Measurements from ENCODE around the gene PHC2. TPM values are rescaled to one million over a fixed set of nuclear protein-coding genes. Genes with fewer than 3 reads are reported as not detected.

Gene PHC2
- total RNA-seq, 1 donor from 2014 or later: 105 TPM

- Histone ChIP-seq H3K9me3 (no peaks in the 10 kb centered on the region), H3K27ac (no peak overlapping the region), H3K4me3 (no peak overlapping the region), H3K27me3 (ENCODE audit: low read depth) (no peaks in the 10 kb centered on the region), H3K36me3 (no peaks in the 10 kb centered on the region), H3K4me1 (no peaks in the 10 kb centered on the region)
- ATAC-seq (no peak), DNase-seq (no peak)
- TF ChIP-seq CTCF (IDR thresholded peaks at IDR 0.05): no peak
- intact Hi-C loops (cut with DNase I): no loop called here
These were observed 45.6 kb downstream of the PHC2 start for GRCh38 chr1:33385251-33385650.

GRCh38 chr1:33384040-33384812 lies 46.7 kb downstream of the PHC2 start:
- ATAC-seq (peak; percentile 7 to 28), DNase-seq (no peak)
- TF ChIP-seq CTCF (IDR thresholded peaks at IDR 0.05): no peak
- Histone ChIP-seq H3K4me3 (no peak overlapping the region), H3K4me1 (no peaks in the 10 kb centered on the region), H3K36me3 (no peaks in the 10 kb centered on the region), H3K27me3 (ENCODE audit: low read depth) (no peaks in the 10 kb centered on the region), H3K9me3 (no peaks in the 10 kb centered on the region), H3K27ac (no peak overlapping the region)
- intact Hi-C loops (cut with DNase I): no loop called here

DNA sequence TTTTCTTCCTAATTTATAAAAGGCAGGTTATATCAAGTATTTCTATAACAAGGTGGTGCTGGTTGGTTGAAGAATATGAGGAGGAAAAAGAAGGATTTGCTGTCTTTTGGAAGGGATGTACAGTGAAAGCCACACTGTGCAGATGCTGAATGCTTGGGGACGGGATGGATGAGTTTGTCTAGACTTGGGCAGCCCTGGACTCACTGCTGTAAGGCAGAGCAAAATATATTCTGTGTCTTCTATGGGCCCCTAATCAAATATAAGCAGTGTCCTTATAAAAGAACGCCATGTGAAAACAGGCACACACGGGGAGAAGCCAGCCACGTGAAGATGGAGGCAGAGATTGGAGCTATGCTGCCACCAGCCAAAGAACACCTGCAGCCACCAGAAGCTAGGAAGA lies 47.4 kb downstream of the PHC2 start:
- Histone ChIP-seq H3K4me3 (no peak overlapping the region), H3K27me3 (ENCODE audit: low read depth) (no peaks in the 10 kb centered on the region), H3K36me3 (no peaks in the 10 kb centered on the region), H3K4me1 (peaks cover 5% of the 10 kb centered on the region), H3K9me3 (no peaks in the 10 kb centered on the region), H3K27ac (no peak overlapping the region)
- DNase-seq: no peak
- intact Hi-C loops (cut with DNase I): no loop called here
- TF ChIP-seq CTCF (IDR thresholded peaks at IDR 0.05): no peak
- no peak for ATAC-seq

DNA sequence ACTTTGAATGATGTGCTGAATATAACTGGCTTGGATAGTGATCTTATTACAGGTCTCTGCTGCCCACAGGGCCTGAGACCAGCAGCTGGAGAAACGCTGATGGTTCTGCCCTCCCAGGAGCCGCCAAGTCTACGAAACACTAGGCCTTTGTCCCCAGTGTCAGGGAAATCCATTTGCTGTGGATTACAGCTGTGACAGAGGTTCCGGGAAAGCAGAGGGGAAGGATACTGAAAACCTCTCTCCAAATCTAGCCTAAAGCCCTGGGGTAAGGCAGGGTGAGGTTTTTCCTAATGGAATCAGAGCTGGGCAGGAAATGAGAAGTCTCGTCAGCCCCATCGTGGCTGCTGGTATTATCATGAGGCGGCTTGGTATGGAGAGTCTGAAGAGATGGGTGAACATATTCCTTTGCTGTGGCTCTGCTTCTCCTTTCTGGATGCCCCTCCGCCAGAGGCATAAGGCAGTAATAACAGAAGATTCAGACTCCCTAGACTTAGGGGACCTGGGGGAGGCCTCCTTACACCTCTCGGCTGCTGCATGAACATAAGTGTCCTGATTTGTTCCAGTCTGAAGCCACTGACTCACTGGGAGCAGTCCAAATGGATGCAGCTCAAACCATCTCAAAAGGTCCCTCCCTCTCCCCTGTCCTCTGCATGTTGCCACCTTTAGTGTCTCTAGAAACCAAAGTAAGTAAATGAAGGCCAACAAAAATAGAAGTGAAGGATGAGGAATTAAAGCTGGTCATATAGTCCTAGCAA lies 48.1 kb downstream of the PHC2 start:
- intact Hi-C loops (cut with DNase I): no loop called here
- DNase-seq (no peak), ATAC-seq (no peak)
- no peak for TF ChIP-seq CTCF (IDR thresholded peaks at IDR 0.05)
- peaks cover 7% of the 10 kb centered on the region for H3K4me1 ChIP-seq
- H3K9me3 ChIP-seq: no peaks in the 10 kb centered on the region
- no peak overlapping the region for H3K4me3 ChIP-seq
- no peaks in the 10 kb centered on the region for H3K36me3 ChIP-seq
- H3K27ac ChIP-seq: no peak overlapping the region
- H3K27me3 ChIP-seq (ENCODE audit: low read depth): no peaks in the 10 kb centered on the region

DNA sequence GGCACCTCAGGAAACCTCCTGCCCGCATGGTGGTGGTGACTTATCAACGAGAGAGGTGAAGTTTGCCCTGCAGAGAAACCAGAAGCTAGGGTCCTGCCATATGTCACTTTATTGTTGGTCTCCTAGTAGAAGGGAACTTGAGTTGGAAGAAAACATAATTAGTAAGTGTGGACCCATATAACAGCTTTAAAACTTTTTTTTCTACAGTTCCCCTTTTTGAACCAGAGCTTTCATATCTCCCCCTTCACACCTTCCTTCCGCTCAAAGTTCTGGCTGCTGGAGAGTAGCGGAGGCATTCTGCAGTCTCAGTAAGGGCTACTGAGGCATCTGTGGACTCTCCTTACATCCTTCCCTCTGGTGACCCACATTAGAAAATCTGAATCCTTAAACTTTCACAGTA lies 48.9 kb downstream of the PHC2 start:
- Histone ChIP-seq H3K4me3 (no peak overlapping the region), H3K4me1 (peaks cover 15% of the 10 kb centered on the region), H3K36me3 (no peaks in the 10 kb centered on the region), H3K27me3 (ENCODE audit: low read depth) (no peaks in the 10 kb centered on the region), H3K27ac (no peak overlapping the region), H3K9me3 (no peaks in the 10 kb centered on the region)
- no peak for TF ChIP-seq CTCF (IDR thresholded peaks at IDR 0.05)
- intact Hi-C loops (cut with DNase I): no loop called here
- ATAC-seq (no peak), DNase-seq (no peak)
